Measurements from ENCODE around the gene PPM1L. TPM values are rescaled to one million over a fixed set of nuclear protein-coding genes. Genes with fewer than 3 reads are reported as not detected.

PPM1L gene
- total RNA-seq, 1 donor, result 2.5 TPM

DNA sequence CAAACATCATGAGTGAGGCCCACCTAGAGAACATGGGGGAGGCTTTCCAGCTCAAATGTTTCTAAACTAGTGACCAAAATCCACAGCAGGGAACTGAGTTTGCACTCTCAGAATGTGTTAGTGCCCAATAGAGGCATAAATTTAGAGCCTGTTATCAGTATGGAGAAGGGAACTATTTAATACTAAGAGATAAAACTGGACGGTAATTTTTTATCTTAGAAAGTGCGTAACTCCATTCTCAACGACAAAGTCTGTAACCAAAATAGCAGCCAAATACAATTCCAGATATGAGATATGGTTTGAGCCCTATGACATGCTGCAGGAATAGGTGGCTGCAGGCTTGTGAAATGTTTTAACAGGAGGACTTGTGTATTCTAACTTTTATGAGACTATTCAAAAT lies 345.6 kb downstream of the PPM1L start:
- no peak overlapping the region for H3K4me3 ChIP-seq (ENCODE audit: low read depth, low read length)
- TF ChIP-seq, protein P1, sequence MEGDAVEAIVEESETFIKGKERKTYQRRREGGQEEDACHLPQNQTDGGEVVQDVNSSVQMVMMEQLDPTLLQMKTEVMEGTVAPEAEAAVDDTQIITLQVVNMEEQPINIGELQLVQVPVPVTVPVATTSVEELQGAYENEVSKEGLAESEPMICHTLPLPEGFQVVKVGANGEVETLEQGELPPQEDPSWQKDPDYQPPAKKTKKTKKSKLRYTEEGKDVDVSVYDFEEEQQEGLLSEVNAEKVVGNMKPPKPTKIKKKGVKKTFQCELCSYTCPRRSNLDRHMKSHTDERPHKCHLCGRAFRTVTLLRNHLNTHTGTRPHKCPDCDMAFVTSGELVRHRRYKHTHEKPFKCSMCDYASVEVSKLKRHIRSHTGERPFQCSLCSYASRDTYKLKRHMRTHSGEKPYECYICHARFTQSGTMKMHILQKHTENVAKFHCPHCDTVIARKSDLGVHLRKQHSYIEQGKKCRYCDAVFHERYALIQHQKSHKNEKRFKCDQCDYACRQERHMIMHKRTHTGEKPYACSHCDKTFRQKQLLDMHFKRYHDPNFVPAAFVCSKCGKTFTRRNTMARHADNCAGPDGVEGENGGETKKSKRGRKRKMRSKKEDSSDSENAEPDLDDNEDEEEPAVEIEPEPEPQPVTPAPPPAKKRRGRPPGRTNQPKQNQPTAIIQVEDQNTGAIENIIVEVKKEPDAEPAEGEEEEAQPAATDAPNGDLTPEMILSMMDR (IDR thresholded peaks at IDR 0.05; ENCODE audit: insufficient read depth, low read length), result no peak
- DNase-seq (ENCODE audit: low read depth), result no peak

DNA sequence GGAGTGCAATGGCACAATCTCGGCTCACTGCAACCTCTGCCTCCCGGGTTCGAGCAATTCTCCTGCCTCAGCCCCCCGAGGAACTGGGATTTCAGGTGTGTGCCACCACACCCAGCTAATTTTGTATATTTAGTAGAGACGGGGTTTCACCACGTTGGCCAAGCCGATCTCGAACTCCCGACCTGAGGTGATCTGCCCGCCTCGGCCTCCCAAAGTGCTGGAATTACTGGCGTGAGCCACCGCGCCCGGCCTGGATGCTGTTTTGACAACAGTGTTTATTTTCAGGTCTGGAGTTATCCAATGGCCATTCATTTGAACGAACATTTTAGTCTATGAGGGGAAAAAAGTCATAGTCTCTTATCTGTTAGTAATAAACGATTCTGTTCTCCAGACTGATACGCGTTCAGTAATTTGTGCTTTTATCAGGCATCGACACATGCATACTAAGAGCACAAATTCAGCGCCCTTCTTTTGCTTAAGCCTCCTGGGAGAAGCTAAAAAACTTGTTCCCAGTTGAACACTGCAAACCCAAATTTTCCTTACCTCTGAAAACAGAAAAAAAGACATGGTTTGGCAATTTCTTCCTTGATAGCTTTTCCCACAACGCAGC lies 347.9 kb downstream of the PPM1L start:
- TF ChIP-seq, protein P1 (IDR thresholded peaks at IDR 0.05; ENCODE audit: insufficient read depth, low read length), result no peak
- peak overlapping the region; percentile 76 for H3K4me3 ChIP-seq (ENCODE audit: low read depth, low read length)
- no peak for DNase-seq (ENCODE audit: low read depth)

DNA sequence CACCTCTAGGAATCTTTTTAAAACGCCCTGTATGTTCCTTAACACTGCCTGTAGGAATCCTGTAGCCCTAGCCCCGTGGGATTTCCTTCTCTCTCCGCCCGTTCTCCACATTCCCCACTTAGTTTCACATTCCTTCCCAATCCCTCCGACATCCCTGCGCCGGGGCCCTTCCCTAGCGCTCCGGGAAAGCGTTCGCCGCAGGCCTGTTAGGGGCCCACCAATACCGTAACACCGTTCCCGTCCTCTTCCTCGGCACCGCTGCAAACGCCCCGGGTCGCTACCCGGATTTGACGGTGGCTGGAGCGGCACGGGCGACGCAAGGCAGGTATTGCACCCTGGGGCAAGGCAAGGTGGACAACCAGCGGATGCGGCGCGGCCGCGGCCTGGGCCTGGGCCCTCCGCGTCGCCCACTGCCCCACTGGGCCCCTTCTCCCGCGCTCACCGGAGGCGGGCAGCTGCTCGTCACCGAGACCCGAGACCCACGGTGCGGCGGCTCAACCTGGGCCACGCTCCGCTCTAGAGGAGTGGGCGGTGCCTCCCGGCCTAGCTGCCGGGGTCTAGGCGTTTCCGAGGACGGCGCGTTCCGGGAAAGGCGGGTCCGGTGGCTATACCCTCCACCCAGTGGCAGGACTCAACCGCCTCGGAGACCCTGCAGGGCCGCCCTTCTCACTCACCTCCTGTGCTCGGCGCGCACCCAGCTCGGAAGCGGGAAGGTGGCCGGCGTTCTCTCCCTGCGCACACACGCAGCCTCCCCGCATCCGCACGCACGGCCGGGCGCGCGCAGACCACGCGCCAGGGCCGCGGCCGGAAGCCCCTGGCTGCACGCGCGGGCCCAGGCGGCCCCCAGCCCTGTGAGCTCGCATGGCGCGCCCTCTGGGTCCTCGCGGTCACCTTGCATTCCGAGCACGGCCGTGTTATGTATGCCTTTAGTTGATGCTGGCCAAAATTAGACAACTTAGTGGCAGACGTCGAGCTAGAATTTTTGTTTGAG lies 348.8 kb downstream of the PPM1L start, which contains the start of gene B3GALNT1:
Gene B3GALNT1 (minus strand): TSS at position 789 of the 991 bp plus-strand sequence. CDS start 18,595 bp downstream, outside the sequence.
- H3K4me3 ChIP-seq (ENCODE audit: low read depth, low read length), result peak within 1 kb of the TSS; percentile 76
- peak; percentile 77 for DNase-seq (ENCODE audit: low read depth)
- TF ChIP-seq, protein P1 (IDR thresholded peaks at IDR 0.05; ENCODE audit: insufficient read depth, low read length), result no peak

DNA sequence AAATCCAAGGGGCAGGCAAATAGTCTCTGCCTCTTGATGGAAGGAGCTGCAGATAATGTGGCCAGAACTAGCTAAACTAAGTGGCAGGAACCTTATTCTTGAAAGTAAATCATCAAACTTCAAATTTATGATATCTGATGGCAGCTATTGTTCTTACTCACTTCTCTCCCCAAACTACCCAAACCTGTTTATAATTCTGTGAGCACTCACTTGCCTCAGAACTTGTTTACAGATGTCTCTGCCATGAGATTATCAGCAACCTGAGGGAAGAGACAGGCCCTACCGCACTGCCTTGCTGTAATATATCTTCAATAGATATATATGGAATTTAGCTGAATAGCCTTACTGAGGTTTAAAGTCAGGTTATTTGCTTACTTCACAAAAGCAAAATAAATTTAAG lies 351.3 kb downstream of the PPM1L start:
- DNase-seq (ENCODE audit: low read depth), result no peak
- H3K4me3 ChIP-seq (ENCODE audit: low read depth, low read length), result no peak overlapping the region
- TF ChIP-seq, protein P1 (IDR thresholded peaks at IDR 0.05; ENCODE audit: insufficient read depth, low read length), result no peak

DNA sequence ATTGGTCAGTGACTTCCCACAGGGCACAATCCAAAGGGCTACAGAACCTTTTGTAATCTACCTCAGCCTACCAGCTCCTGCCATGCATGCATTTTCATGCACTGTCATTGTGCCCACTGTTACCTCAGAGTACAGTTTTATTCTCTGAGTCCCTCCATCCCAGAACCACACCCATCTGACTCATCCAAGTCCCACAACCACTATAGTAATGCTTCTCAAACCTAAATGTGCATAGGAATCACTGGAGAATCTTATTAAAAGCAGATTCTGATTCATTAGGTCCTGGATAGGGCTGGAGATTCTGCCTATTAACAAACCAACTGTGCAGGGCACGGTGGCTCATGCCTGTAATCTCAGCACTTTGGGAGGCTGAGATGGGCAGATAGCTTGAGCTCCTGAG lies 352.8 kb downstream of the PPM1L start:
- H3K4me3 ChIP-seq (ENCODE audit: low read depth, low read length), result no peak overlapping the region
- DNase-seq (ENCODE audit: low read depth), result peak; percentile 55
- TF ChIP-seq, protein P1 (IDR thresholded peaks at IDR 0.05; ENCODE audit: insufficient read depth, low read length), result no peak

DNA sequence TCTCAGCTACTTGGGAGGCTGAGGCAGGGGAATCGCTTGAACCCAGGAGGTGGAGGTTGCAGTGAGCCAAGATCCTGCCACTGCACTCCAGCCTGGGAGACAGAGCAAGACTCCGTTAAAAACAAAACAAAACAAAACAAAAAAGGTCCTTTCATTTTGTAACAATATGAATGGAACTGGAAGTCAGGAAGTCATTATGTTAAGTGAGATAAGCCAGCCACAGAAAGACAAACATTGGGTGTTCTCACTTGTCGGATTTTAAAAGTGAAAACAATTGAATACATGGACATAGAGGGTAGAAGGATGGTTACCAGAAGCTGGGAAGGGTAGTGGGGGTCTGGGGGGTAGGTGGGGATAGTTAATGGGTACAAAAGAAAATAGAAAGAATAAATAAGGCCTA lies 361.6 kb downstream of the PPM1L start:
- H3K4me3 ChIP-seq (ENCODE audit: low read depth, low read length), result no peak overlapping the region
- DNase-seq (ENCODE audit: low read depth), result no peak
- TF ChIP-seq, protein P1 (IDR thresholded peaks at IDR 0.05; ENCODE audit: insufficient read depth, low read length), result no peak
